ENCODE data around the gene POLR3C.
"Not testable (repeated sequence)": the region's sequence is repeated elsewhere in the genome, so short reads cannot be mapped to it uniquely, and the experiment has no call there.

Gene POLR3C

DNA sequence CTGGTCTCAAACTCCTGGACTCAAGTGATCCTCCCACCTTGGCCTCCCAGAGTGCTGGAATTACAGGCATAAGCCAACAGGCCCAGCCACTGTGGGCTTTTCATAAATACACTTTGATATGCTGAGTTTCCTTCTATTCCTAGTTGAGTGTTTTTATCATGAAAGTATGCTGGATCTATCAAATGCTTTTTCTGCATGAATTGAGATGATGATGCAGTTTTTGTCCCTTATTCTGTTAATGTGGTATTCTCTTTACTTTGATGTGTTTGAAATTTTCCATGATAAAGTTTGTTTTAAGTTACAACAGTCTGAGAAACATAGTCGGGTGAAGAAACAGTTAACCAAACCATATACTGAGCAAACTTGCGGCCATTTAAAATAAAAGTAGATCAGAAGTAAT lies 24.2 kb upstream of the POLR3C start:
- DNase-seq (ENCODE audit: low read depth) = no peak
- no peak overlapping the region for H3K4me3 ChIP-seq (replicated peaks; ENCODE audit: low read depth, low read length)
- TF ChIP-seq, protein P1, sequence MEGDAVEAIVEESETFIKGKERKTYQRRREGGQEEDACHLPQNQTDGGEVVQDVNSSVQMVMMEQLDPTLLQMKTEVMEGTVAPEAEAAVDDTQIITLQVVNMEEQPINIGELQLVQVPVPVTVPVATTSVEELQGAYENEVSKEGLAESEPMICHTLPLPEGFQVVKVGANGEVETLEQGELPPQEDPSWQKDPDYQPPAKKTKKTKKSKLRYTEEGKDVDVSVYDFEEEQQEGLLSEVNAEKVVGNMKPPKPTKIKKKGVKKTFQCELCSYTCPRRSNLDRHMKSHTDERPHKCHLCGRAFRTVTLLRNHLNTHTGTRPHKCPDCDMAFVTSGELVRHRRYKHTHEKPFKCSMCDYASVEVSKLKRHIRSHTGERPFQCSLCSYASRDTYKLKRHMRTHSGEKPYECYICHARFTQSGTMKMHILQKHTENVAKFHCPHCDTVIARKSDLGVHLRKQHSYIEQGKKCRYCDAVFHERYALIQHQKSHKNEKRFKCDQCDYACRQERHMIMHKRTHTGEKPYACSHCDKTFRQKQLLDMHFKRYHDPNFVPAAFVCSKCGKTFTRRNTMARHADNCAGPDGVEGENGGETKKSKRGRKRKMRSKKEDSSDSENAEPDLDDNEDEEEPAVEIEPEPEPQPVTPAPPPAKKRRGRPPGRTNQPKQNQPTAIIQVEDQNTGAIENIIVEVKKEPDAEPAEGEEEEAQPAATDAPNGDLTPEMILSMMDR (IDR thresholded peaks at IDR 0.05; ENCODE audit: low read length, missing control alignments) = no peak

DNA sequence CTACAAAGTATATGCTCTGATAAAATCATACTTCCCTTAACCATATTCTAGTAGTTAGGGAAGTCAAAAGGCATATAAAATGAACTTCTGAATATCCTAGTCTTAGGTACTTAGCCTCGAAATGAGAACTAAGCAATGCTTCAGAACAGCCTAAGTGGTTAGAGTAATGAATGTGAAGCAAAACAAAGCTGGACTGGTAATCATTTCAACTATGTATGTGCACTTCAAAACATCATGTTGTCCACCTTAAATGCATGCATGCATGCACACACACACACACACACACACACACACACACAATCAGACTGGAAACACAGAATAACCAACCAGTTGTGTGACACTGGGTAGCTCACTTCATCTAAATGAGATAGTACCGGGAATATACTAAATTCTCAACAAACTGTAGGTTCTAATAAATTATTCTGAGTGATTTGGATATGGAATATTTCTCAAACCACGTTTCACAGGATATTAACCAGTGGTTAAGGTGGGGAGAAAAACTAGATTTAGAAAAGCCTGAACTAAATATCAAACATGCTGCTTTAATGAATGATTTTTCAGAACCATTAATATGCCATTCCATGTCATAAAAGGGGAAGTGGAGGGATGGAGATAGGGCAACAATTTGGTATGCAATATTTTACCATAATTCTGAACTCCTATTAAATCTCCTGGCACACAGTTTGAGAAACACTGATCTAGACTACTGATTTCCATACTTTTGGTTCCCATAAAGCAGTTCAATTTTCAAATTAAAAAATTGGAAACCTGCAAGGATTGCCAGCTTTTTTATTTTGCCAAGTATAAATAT lies 19.6 kb upstream of the POLR3C start:
- H3K4me3 ChIP-seq (replicated peaks; ENCODE audit: low read depth, low read length) = no peak overlapping the region
- no peak for DNase-seq (ENCODE audit: low read depth)
- TF ChIP-seq, protein P1 (IDR thresholded peaks at IDR 0.05; ENCODE audit: low read length, missing control alignments) = no peak

DNA sequence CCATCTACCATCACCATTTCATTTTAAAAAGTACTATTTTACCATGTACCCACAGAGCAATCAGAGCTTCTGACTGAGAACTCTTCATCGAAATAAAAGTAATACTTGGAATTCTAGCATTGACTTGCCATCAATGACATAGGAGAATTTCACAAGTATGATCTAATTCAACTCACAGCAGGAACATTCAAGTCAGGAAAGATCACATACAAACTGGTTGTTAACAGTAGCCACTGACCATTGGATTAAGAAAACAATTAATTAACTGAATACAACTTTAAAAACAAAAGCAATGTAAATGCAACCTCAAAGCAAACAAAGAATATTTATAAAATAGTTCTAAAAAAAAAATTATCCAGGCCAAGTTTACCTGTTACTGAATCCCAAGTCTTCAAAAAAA lies 18.9 kb upstream of the POLR3C start:
- DNase-seq (ENCODE audit: low read depth) = peak; percentile 20
- TF ChIP-seq, protein P1 (IDR thresholded peaks at IDR 0.05; ENCODE audit: low read length, missing control alignments) = no peak
- H3K4me3 ChIP-seq (replicated peaks; ENCODE audit: low read depth, low read length) = no peak overlapping the region

DNA sequence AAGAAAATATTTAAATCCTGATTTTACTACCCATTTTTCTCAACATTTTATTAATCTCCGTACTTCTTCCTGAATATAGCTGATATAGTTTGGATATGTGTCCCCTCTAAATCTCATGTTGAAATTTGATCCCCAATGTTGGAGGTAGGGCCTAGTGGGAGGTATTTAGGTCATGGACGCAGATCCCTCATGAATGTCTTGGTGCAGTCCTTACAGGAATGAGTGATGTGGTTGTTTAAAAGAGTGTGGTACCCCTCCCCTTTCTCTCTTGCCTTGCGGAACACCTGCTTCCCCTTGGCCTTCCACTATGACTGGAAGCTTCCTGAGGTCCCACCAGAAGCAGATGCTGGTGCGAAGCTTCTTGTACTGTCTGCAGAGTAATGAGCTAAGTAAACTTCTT lies 17.6 kb upstream of the POLR3C start:
- no peak for DNase-seq (ENCODE audit: low read depth)
- H3K4me3 ChIP-seq (replicated peaks; ENCODE audit: low read depth, low read length) = no peak overlapping the region
- TF ChIP-seq, protein P1 (IDR thresholded peaks at IDR 0.05; ENCODE audit: low read length, missing control alignments) = no peak

DNA sequence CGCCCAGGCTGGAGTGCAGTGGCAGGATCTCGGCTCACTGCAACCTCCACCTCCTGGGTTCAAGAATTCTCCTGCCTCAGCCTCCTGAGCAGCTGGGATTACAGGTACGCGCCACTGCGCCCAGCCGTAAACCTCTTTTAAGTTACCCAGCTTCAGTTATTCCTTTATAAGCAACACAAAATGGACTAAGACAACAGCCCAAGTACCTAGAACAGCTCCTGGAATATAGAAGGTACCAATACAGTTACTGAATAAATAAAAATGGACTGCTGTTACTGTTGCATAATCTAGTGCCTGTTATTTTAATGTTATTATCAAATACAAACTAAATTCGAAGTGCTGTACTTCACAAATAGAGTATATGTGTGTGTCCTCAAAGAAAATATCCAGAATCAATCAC lies 17.2 kb upstream of the POLR3C start:
- DNase-seq (ENCODE audit: low read depth) = no peak
- TF ChIP-seq, protein P1 (IDR thresholded peaks at IDR 0.05; ENCODE audit: low read length, missing control alignments) = no peak
- H3K4me3 ChIP-seq (replicated peaks; ENCODE audit: low read depth, low read length) = no peak overlapping the region

DNA sequence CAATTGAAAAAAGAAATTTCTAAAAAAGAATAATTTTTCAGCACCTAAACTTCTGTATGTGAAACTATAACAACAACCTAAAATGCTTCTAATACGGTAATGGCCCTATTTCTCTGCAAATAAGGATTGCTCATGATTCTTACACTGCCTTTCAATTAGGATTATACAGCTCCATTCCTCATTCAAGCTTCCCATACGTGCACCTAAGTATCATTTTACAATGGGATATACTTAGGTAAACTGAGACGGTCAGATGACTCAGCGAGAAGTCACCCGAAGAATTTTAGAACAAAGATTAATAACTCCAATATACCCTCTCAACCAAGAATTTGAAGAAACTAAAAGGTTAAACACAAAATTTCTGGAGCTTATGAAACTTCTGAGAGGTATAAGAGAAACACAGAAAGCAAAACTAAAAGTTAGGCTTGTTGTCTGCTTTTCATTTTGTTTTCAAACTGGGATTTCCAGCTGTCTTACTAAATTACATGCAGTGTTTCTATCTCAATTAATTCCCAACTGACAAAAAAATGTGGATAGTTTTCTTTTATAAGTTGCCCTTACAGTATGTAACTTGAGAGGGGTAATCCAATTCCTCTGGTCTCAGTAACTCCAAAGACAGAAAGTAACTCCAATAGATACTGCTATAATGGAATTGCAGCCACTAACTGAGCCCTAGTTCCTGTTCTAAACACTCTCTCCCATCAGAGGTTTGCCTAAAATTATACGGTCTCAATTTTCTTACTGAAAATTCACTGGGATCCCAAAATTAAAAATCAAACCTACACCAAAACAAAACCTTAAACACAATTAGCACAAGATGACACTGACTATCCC lies 10.8 kb upstream of the POLR3C start:
- DNase-seq (ENCODE audit: low read depth) = not testable (repeated sequence)

DNA sequence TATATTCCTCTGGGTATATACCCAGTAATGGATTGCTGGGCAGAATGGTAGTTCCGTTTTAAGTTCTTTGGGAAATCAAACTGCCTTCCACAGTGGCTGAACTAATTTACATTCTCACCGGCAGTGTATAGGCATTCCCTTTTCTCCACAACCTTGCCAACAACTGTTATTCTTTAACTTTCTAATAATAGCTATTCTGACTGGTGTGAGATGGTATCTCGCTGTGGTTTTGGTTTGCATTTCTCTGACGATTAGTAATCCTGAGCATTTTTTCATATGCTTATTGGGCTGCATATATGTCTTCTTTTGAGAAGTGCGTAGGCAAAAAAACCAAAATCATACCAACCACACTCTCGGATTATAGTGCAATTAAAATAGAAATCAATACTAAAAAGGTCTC lies 5.9 kb upstream of the POLR3C start:
- DNase-seq (ENCODE audit: low read depth) = peak; percentile 47
- H3K4me3 ChIP-seq (replicated peaks; ENCODE audit: low read depth, low read length) = not testable (repeated sequence)

More for the DNA sequence above, 10.8 kb upstream of the POLR3C start:
- not testable (repeated sequence) for H3K4me3 ChIP-seq (replicated peaks; ENCODE audit: low read depth, low read length)

DNA sequence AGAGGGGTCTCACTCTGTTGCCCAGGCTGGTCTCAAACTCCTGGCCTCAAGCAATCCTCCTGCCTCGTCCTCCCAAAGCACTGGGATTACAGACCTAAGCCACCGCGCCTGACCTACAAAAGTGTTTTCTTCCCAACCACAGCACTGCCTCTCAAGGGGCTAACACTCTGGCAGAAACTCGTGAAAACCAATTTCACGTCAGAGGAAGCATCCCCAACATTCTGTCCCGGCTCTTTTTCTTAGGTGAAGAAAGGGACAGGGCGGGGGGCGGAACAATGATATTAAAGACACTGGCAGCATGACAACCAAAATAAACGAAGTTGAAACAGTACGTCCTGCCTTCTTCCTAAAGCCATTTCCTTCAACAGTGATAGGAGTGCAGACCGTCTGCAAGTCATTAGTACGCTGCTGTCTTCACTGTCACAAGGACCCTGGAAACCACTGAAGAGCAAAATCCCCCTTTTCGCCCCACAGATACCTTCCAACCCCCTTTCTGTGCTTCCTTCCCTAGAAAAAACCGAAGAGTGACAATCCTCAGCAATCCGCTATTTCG lies 1.1 kb upstream of the POLR3C start:
- not testable (repeated sequence) for DNase-seq (ENCODE audit: low read depth)
- H3K4me3 ChIP-seq (replicated peaks; ENCODE audit: low read depth, low read length) = peak overlapping the region; percentile 36

Measured in fibroblast of pulmonary artery (primary cell).